ENCODE results near the gene SMYD1. TPM values are rescaled to one million over a fixed set of nuclear protein-coding genes. Genes with fewer than 3 reads are reported as not detected.

The SMYD1 gene
- polyA plus RNA-seq, 4 donors, result 0.34 to 1.6 (median 0.84) TPM; not detected in 1

DNA sequence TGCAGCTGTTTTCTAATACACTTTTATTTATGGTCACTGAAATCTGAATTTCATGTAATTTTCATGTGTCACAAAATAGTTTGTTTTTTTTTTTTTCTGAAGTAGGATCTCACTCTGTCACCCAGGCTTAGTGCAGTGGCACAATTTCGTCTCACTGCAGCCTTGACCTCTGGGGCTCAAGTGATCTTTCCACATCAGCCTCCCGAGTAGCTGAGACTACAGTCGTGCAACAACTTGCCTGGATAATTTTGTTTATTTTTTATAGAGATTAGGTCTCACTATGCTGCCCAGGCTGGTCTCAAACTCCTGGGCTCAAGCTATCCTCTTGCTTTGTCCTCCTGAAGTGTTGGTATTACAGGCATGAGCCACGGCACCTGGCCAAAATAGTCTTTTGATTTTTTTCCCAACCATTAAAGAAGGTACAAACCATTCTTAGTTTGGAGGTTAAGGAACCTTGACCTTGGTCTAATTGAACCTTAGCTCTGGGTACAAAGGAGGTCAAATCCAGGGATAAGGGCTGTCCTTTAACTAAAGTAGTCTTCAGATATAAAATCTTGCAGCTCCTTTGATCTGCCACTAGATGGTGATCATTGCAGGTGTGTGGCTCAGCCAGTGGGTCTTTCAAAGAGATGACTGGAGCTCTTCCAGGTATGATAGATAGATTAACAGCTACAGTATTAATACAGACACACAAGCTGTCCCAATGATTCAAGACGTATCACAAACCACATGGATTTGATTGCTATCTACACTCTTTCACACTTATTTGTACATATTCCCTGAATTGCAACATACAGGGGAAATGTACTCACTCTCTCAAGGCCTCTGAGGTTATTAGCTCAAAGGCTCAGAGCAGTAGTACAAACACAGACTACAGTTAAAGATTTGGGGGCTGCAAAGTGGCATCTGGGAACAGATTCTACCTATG, 7.4 kb upstream of the SMYD1 start:
- 30 to 48% (median 41%) methylated on average over 5 of the region's 5 CpGs for WGBS, 3 donors
- Histone ChIP-seq H3K36me3 (ENCODE audit: control insufficient read depth in 3 of 3, insufficient read depth in 2 of 3, low read depth in 1 of 3, low read length in 3 of 3) (no peaks in the 10 kb centered on the region), H3K27ac (ENCODE audit: low read depth in 1 of 3, low read length in 2 of 3) (no peak overlapping the region), H3K4me1 (ENCODE audit: control insufficient read depth in 3 of 3, insufficient read depth in 2 of 3, low read depth in 1 of 3, low read length in 2 of 3) (peaks cover 4 to 7% (median 7%) of the 10 kb centered on the region in 3 donors), H3K9me3 (ENCODE audit: control insufficient read depth in 2 of 2, insufficient read depth in 1 of 2, low read depth in 1 of 2, low read length in 1 of 2) (no peaks in the 10 kb centered on the region), H3K4me3 (ENCODE audit: low read depth in 1 of 3, low read length in 3 of 3) (no peak overlapping the region), H3K27me3 (ENCODE audit: control insufficient read depth in 3 of 3, insufficient read depth in 3 of 3, low read length in 3 of 3) (no peaks in the 10 kb centered on the region)
- DNase-seq (peak; percentile 67 to 70), FAIRE-seq (no peak)

GRCh38 chr2:88060907-88061275, 6.7 kb upstream of the SMYD1 start:
- no peak overlapping the region for H3K4me3 ChIP-seq (ENCODE audit: low read depth in 1 of 3, low read length in 3 of 3)
- H3K27me3 ChIP-seq (ENCODE audit: control insufficient read depth in 3 of 3, insufficient read depth in 3 of 3, low read length in 3 of 3), result no peaks in the 10 kb centered on the region
- WGBS, 3 donors, result 53 to 74% (median 69%) methylated on average over 2 of the region's 2 CpGs
- no peaks in the 10 kb centered on the region for H3K36me3 ChIP-seq (ENCODE audit: control insufficient read depth in 3 of 3, insufficient read depth in 2 of 3, low read depth in 1 of 3, low read length in 3 of 3)
- no peak for DNase-seq
- H3K27ac ChIP-seq (ENCODE audit: low read depth in 1 of 3, low read length in 2 of 3), result no peak overlapping the region
- H3K9me3 ChIP-seq (ENCODE audit: control insufficient read depth in 2 of 2, insufficient read depth in 1 of 2, low read depth in 1 of 2, low read length in 1 of 2), result no peaks in the 10 kb centered on the region
- peaks cover 4 to 7% (median 7%) of the 10 kb centered on the region in 3 donors for H3K4me1 ChIP-seq (ENCODE audit: control insufficient read depth in 3 of 3, insufficient read depth in 2 of 3, low read depth in 1 of 3, low read length in 2 of 3)
- no peak for FAIRE-seq

GRCh38 chr2:88061295-88061694, 6.3 kb upstream of the SMYD1 start:
- Histone ChIP-seq H3K27ac (ENCODE audit: low read depth in 1 of 3, low read length in 2 of 3) (no peak overlapping the region), H3K4me3 (ENCODE audit: low read depth in 1 of 3, low read length in 3 of 3) (no peak overlapping the region), H3K9me3 (ENCODE audit: control insufficient read depth in 2 of 2, insufficient read depth in 1 of 2, low read depth in 1 of 2, low read length in 1 of 2) (no peaks in the 10 kb centered on the region), H3K4me1 (ENCODE audit: control insufficient read depth in 3 of 3, insufficient read depth in 2 of 3, low read depth in 1 of 3, low read length in 2 of 3) (peaks cover 3 to 4% (median 4%) of the 10 kb centered on the region in 3 donors), H3K36me3 (ENCODE audit: control insufficient read depth in 3 of 3, insufficient read depth in 2 of 3, low read depth in 1 of 3, low read length in 3 of 3) (no peaks in the 10 kb centered on the region), H3K27me3 (ENCODE audit: control insufficient read depth in 3 of 3, insufficient read depth in 3 of 3, low read length in 3 of 3) (no peaks in the 10 kb centered on the region)
- WGBS, 3 donors, result 83 to 91% (median 89%) methylated on average over 3 of the region's 3 CpGs
- DNase-seq (no peak), FAIRE-seq (no peak)

DNA sequence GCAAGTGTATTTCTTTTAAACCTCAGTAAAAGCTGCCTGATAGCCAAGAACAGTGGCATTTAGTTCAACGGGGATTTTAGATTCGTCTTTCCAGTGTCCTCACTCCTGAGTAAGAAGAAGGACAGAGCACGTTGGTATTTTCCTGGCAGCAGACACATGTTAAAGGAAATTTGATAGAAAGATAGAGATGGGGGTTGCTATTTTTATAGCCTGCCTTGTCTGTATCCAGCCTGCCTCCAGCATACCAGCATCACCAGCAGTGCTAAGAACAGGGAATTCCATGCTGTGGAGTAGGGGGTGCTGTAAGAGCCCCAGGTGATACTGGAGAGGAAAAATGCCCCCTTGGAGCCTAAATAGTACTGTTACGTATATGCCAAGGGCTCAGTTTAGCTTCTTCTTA, 1.1 kb upstream of the SMYD1 start:
- 79 to 83% (median 81%) methylated on average over 4 of the region's 4 CpGs for WGBS, 3 donors
- no peaks in the 10 kb centered on the region for H3K36me3 ChIP-seq (ENCODE audit: control insufficient read depth in 3 of 3, insufficient read depth in 2 of 3, low read depth in 1 of 3, low read length in 3 of 3)
- FAIRE-seq (no peak), DNase-seq (no peak)
- H3K9me3 ChIP-seq (ENCODE audit: control insufficient read depth in 2 of 2, insufficient read depth in 1 of 2, low read depth in 1 of 2, low read length in 1 of 2), result no peaks in the 10 kb centered on the region
- no peaks in the 10 kb centered on the region for H3K4me1 ChIP-seq (ENCODE audit: control insufficient read depth in 3 of 3, insufficient read depth in 2 of 3, low read depth in 1 of 3, low read length in 2 of 3)
- no peak overlapping the region for H3K4me3 ChIP-seq (ENCODE audit: low read depth in 1 of 3, low read length in 3 of 3)
- H3K27ac ChIP-seq (ENCODE audit: low read depth in 1 of 3, low read length in 2 of 3), result no peak overlapping the region
- no peaks in the 10 kb centered on the region for H3K27me3 ChIP-seq (ENCODE audit: control insufficient read depth in 3 of 3, insufficient read depth in 3 of 3, low read length in 3 of 3)

DNA sequence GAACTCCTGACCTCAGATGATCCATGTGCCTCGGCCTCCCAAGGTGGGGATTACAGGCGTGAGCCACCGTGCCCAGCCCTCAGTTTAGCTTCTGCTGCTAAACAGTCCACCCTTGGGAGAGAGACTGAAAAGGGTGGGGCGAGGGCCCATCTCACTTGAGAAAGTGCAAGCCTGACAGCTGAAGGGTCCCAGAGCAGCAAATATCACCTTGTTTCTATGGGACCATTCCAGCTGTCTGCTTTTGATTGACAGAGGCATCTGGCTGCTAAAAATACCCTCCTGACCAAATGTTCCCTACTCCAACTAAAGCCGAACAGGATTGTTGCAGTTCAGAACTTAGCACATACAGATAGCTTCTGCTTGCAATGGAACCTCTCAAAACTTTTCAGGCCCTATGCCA, 436 bp upstream of the SMYD1 start:
- DNase-seq, result no peak
- 89 to 93% (median 91%) methylated on average over 5 of the region's 5 CpGs for WGBS, 3 donors
- no peaks in the 10 kb centered on the region for H3K4me1 ChIP-seq (ENCODE audit: control insufficient read depth in 3 of 3, insufficient read depth in 2 of 3, low read depth in 1 of 3, low read length in 2 of 3)
- H3K36me3 ChIP-seq (ENCODE audit: control insufficient read depth in 3 of 3, insufficient read depth in 2 of 3, low read depth in 1 of 3, low read length in 3 of 3), result no peaks in the 10 kb centered on the region
- H3K4me3 ChIP-seq (ENCODE audit: low read depth in 1 of 3, low read length in 3 of 3), result no peak overlapping the region
- no peaks in the 10 kb centered on the region for H3K9me3 ChIP-seq (ENCODE audit: control insufficient read depth in 2 of 2, insufficient read depth in 1 of 2, low read depth in 1 of 2, low read length in 1 of 2)
- FAIRE-seq, result no peak
- no peak overlapping the region for H3K27ac ChIP-seq (ENCODE audit: low read depth in 1 of 3, low read length in 2 of 3)
- no peaks in the 10 kb centered on the region for H3K27me3 ChIP-seq (ENCODE audit: control insufficient read depth in 3 of 3, insufficient read depth in 3 of 3, low read length in 3 of 3)

GRCh38 chr2:88068044-88068443, 419 bp downstream of the SMYD1 start:
- FAIRE-seq (no peak), DNase-seq (no peak)
- no peak overlapping the region for H3K4me3 ChIP-seq (ENCODE audit: low read depth in 1 of 3, low read length in 3 of 3)
- no peaks in the 10 kb centered on the region for H3K4me1 ChIP-seq (ENCODE audit: control insufficient read depth in 3 of 3, insufficient read depth in 2 of 3, low read depth in 1 of 3, low read length in 2 of 3)
- H3K36me3 ChIP-seq (ENCODE audit: control insufficient read depth in 3 of 3, insufficient read depth in 2 of 3, low read depth in 1 of 3, low read length in 3 of 3), result no peaks in the 10 kb centered on the region
- H3K27me3 ChIP-seq (ENCODE audit: control insufficient read depth in 3 of 3, insufficient read depth in 3 of 3, low read length in 3 of 3), result no peaks in the 10 kb centered on the region
- H3K27ac ChIP-seq (ENCODE audit: low read depth in 1 of 3, low read length in 2 of 3), result no peak overlapping the region
- no peaks in the 10 kb centered on the region for H3K9me3 ChIP-seq (ENCODE audit: control insufficient read depth in 2 of 2, insufficient read depth in 1 of 2, low read depth in 1 of 2, low read length in 1 of 2)
- 85 to 92% (median 85%) methylated on average over 2 of the region's 2 CpGs for WGBS, 3 donors

DNA sequence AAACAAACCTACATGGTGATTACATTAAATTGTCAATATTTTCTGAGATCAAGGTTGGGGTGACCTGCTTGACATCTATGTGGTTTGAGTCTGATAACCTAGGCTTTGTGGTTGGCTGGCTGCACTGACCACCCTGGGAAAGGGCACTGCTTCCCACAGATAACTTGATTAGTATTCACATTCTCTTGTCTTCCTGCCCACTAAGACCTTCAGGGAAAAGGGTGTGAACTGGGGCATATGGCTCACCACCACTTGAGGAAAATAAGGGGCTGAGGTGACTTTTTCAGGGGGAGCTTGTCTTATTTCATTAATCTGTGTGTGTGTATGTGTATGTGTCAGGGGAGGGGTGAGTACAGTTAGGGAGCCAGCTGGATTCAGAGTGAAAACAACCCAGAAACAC, 1.5 kb downstream of the SMYD1 start:
- H3K9me3 ChIP-seq (ENCODE audit: control insufficient read depth in 2 of 2, insufficient read depth in 1 of 2, low read depth in 1 of 2, low read length in 1 of 2), result peaks cover 0 to 4% of the 10 kb centered on the region in 2 donors

GRCh38 chr2:88070055-88070454, 2.4 kb downstream of the SMYD1 start:
- no peaks in the 10 kb centered on the region for H3K36me3 ChIP-seq (ENCODE audit: control insufficient read depth in 3 of 3, insufficient read depth in 2 of 3, low read depth in 1 of 3, low read length in 3 of 3)
- H3K4me1 ChIP-seq (ENCODE audit: control insufficient read depth in 3 of 3, insufficient read depth in 2 of 3, low read depth in 1 of 3, low read length in 2 of 3), result no peaks in the 10 kb centered on the region
- 64 to 82% (median 67%) methylated on average over 1 of the region's 1 CpG for WGBS, 3 donors
- H3K27ac ChIP-seq (ENCODE audit: low read depth in 1 of 3, low read length in 2 of 3), result no peak overlapping the region
- H3K4me3 ChIP-seq (ENCODE audit: low read depth in 1 of 3, low read length in 3 of 3), result no peak overlapping the region
- DNase-seq (no peak), FAIRE-seq (no peak)
- peaks cover 0 to 5% of the 10 kb centered on the region in 2 donors for H3K9me3 ChIP-seq (ENCODE audit: control insufficient read depth in 2 of 2, insufficient read depth in 1 of 2, low read depth in 1 of 2, low read length in 1 of 2)
- no peaks in the 10 kb centered on the region for H3K27me3 ChIP-seq (ENCODE audit: control insufficient read depth in 3 of 3, insufficient read depth in 3 of 3, low read length in 3 of 3)

More for the DNA sequence above, 1.5 kb downstream of the SMYD1 start:
- Histone ChIP-seq H3K27ac (ENCODE audit: low read depth in 1 of 3, low read length in 2 of 3) (no peak overlapping the region), H3K27me3 (ENCODE audit: control insufficient read depth in 3 of 3, insufficient read depth in 3 of 3, low read length in 3 of 3) (no peaks in the 10 kb centered on the region), H3K4me1 (ENCODE audit: control insufficient read depth in 3 of 3, insufficient read depth in 2 of 3, low read depth in 1 of 3, low read length in 2 of 3) (no peaks in the 10 kb centered on the region), H3K4me3 (ENCODE audit: low read depth in 1 of 3, low read length in 3 of 3) (no peak overlapping the region), H3K36me3 (ENCODE audit: control insufficient read depth in 3 of 3, insufficient read depth in 2 of 3, low read depth in 1 of 3, low read length in 3 of 3) (no peaks in the 10 kb centered on the region)
- FAIRE-seq, result no peak
- no peak for DNase-seq

- no peak overlapping the region for H3K4me3 ChIP-seq (ENCODE audit: low read depth in 1 of 3, low read length in 3 of 3)
- H3K27ac ChIP-seq (ENCODE audit: low read depth in 1 of 3, low read length in 2 of 3), result no peak overlapping the region
- FAIRE-seq (no peak), DNase-seq (no peak)
- 87 to 92% (median 89%) methylated on average over 2 of the region's 2 CpGs for WGBS, 3 donors
- H3K27me3 ChIP-seq (ENCODE audit: control insufficient read depth in 3 of 3, insufficient read depth in 3 of 3, low read length in 3 of 3), result no peaks in the 10 kb centered on the region
- no peaks in the 10 kb centered on the region for H3K36me3 ChIP-seq (ENCODE audit: control insufficient read depth in 3 of 3, insufficient read depth in 2 of 3, low read depth in 1 of 3, low read length in 3 of 3)
- no peaks in the 10 kb centered on the region for H3K4me1 ChIP-seq (ENCODE audit: control insufficient read depth in 3 of 3, insufficient read depth in 2 of 3, low read depth in 1 of 3, low read length in 2 of 3)
- H3K9me3 ChIP-seq (ENCODE audit: control insufficient read depth in 2 of 2, insufficient read depth in 1 of 2, low read depth in 1 of 2, low read length in 1 of 2), result peaks cover 0 to 5% of the 10 kb centered on the region in 2 donors
Observed at GRCh38 chr2:88071365-88071764, 3.7 kb downstream of the SMYD1 start.

All from small intestine (tissue), 7 donors.